GM19372 (cell line): ENCODE data around the gene AZIN2.
"Not testable (repeated sequence)": the region's sequence is repeated elsewhere in the genome, so short reads cannot be mapped to it uniquely, and the experiment has no call there.

Experiments
- ATAC-seq: cut with Tn5 transposase; IDR thresholded peaks from one replicate; pipeline ENCODE4 v1.9.1; 2021; ENCODE audit warnings: mild to moderate bottlenecking, low read depth, moderate library complexity; ENCODE audit not compliant: unreplicated experiment

The AZIN2 gene

GRCh38 chr1:33056426-33056825 lies 24.5 kb upstream of the AZIN2 start:
- ATAC-seq = no peak

- ATAC-seq = no peak
These were observed 23.9 kb upstream of the AZIN2 start for GRCh38 chr1:33057095-33057494.

GRCh38 chr1:33060579-33061083 lies 20.3 kb upstream of the AZIN2 start:
- ATAC-seq = no peak

- ATAC-seq = no peak
These were observed 19.1 kb upstream of the AZIN2 start for GRCh38 chr1:33061834-33062233.

GRCh38 chr1:33064284-33064683 lies 16.7 kb upstream of the AZIN2 start:
- ATAC-seq = not testable (repeated sequence)

GRCh38 chr1:33065301-33065700 lies 15.7 kb upstream of the AZIN2 start:
- ATAC-seq = no peak

- ATAC-seq = not testable (repeated sequence)
These were observed 14.5 kb upstream of the AZIN2 start for GRCh38 chr1:33066477-33066876.

- ATAC-seq = not testable (repeated sequence)
These were observed 12.8 kb upstream of the AZIN2 start for GRCh38 chr1:33068108-33068507.

- ATAC-seq = no peak
These were observed 10.3 kb upstream of the AZIN2 start for GRCh38 chr1:33070628-33071027.

- no peak for ATAC-seq
These were observed 8.2 kb upstream of the AZIN2 start for GRCh38 chr1:33072707-33073106.

GRCh38 chr1:33074193-33074945 lies 6.6 kb upstream of the AZIN2 start:
- no peak for ATAC-seq

GRCh38 chr1:33078030-33078591 lies 2.8 kb upstream of the AZIN2 start:
- ATAC-seq = no peak

- ATAC-seq = no peak
These were observed 580 bp upstream of the AZIN2 start for GRCh38 chr1:33080373-33080772.

GRCh38 chr1:33081554-33082305 lies 777 bp downstream of the AZIN2 start:
- ATAC-seq = no peak

GRCh38 chr1:33082575-33083108 lies 1.7 kb downstream of the AZIN2 start:
- no peak for ATAC-seq

- no peak for ATAC-seq
These were observed 4.4 kb downstream of the AZIN2 start for GRCh38 chr1:33085332-33085731.

- ATAC-seq = no peak
These were observed 5.5 kb downstream of the AZIN2 start for GRCh38 chr1:33086384-33086850.

GRCh38 chr1:33087677-33088076 lies 6.7 kb downstream of the AZIN2 start:
- no peak for ATAC-seq

- no peak for ATAC-seq
These were observed 7.4 kb downstream of the AZIN2 start for GRCh38 chr1:33088119-33088906.

- ATAC-seq = no peak
These were observed 8.5 kb downstream of the AZIN2 start for GRCh38 chr1:33089457-33089856.
